Liver (tissue), 3 donors: ENCODE measurements around the gene CHTOP.

Source experiments
- GABPA ChIP-seq, 2 donors: IDR thresholded peaks in 1 of 2; conservative IDR thresholded peaks in 1 of 2; 2 replicates each; pipeline ENCODE4 v1.6.1; 2016; ENCODE audit warnings: antibody characterized with exemption in 2 of 2, mild to moderate bottlenecking in 1 of 2, moderate library complexity in 1 of 2
- RAD21 ChIP-seq, 2 donors: IDR thresholded peaks; 2 replicates each; pipeline ENCODE4 v1.6.1; 2016; ENCODE audit warnings: antibody characterized with exemption in 2 of 2, mild to moderate bottlenecking in 2 of 2
- YY1 ChIP-seq: IDR thresholded peaks from 2 replicates; pipeline ENCODE4 v1.6.1; 2016; ENCODE audit warnings: antibody characterized with exemption, mild to moderate bottlenecking
- TF ChIP-seq, protein P1 (sequence below): fragments of 150-350 bp; IDR thresholded peaks from 2 replicates; pipeline ENCODE4 v1.5.1; 2017; ENCODE audit warnings: improper control_type of control experiment, low read depth, low read length; ENCODE audit not compliant: missing input control
- TF ChIP-seq, protein P2 (sequence below): IDR thresholded peaks from 2 replicates; pipeline ENCODE4 v1.6.1; 2016; ENCODE audit warnings: antibody characterized with exemption, mild to moderate bottlenecking
- TF ChIP-seq, protein P3 (sequence below): IDR thresholded peaks from 2 replicates; pipeline ENCODE4 v1.6.1; 2016; ENCODE audit warnings: antibody characterized with exemption
- TF ChIP-seq, protein P4 (sequence below): IDR thresholded peaks from 2 replicates; pipeline ENCODE4 v1.6.1; 2016; ENCODE audit warnings: antibody characterized with exemption
- donor health status: healthy.
- donor health status: healthy.

DNA sequence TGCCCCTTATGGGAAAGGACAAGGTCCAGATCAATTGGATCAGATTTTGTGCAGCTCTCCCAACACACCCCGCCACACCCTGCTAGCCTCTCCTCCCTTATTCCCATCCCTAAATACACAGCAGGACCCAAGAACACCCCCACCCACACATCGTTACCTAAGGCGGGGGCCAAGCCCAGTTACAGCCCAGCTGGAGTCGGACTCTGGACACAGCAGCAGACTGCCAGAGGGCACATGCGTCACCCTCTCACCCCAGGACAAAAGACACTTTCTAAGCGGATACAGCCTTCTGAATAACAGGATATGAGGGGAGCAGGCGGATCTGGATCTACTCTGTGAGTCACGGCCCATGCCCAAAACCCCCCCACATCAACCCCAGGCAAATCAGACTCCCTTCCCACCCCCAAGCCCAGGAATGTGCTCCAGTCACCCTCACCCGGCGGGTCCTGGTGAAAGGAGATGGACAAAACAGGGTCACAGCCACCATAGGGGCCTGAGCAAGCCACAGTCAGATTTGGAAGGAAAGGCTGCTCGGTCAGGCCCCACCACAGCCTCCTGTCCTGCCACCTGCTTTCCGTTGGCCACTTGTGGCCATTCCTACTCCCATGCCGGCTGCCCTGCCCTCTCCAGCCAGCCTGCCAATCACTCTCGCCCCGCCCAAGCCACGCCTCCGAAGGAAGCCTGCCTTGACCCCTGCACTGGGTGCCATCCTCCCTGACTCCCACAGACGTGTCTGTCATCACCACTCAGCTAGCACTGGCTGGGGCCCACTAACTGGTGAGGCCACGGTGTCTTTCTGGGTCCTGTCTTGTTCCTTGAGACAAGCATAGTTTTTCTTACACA, 24.9 kb upstream of the CHTOP start:
- TF ChIP-seq, protein P1, sequence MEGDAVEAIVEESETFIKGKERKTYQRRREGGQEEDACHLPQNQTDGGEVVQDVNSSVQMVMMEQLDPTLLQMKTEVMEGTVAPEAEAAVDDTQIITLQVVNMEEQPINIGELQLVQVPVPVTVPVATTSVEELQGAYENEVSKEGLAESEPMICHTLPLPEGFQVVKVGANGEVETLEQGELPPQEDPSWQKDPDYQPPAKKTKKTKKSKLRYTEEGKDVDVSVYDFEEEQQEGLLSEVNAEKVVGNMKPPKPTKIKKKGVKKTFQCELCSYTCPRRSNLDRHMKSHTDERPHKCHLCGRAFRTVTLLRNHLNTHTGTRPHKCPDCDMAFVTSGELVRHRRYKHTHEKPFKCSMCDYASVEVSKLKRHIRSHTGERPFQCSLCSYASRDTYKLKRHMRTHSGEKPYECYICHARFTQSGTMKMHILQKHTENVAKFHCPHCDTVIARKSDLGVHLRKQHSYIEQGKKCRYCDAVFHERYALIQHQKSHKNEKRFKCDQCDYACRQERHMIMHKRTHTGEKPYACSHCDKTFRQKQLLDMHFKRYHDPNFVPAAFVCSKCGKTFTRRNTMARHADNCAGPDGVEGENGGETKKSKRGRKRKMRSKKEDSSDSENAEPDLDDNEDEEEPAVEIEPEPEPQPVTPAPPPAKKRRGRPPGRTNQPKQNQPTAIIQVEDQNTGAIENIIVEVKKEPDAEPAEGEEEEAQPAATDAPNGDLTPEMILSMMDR: no peak
- peak; percentile 89 for TF ChIP-seq YY1
- TF ChIP-seq, protein P2, sequence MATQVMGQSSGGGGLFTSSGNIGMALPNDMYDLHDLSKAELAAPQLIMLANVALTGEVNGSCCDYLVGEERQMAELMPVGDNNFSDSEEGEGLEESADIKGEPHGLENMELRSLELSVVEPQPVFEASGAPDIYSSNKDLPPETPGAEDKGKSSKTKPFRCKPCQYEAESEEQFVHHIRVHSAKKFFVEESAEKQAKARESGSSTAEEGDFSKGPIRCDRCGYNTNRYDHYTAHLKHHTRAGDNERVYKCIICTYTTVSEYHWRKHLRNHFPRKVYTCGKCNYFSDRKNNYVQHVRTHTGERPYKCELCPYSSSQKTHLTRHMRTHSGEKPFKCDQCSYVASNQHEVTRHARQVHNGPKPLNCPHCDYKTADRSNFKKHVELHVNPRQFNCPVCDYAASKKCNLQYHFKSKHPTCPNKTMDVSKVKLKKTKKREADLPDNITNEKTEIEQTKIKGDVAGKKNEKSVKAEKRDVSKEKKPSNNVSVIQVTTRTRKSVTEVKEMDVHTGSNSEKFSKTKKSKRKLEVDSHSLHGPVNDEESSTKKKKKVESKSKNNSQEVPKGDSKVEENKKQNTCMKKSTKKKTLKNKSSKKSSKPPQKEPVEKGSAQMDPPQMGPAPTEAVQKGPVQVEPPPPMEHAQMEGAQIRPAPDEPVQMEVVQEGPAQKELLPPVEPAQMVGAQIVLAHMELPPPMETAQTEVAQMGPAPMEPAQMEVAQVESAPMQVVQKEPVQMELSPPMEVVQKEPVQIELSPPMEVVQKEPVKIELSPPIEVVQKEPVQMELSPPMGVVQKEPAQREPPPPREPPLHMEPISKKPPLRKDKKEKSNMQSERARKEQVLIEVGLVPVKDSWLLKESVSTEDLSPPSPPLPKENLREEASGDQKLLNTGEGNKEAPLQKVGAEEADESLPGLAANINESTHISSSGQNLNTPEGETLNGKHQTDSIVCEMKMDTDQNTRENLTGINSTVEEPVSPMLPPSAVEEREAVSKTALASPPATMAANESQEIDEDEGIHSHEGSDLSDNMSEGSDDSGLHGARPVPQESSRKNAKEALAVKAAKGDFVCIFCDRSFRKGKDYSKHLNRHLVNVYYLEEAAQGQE: peak; percentile 89
- TF ChIP-seq GABPA (IDR thresholded peaks at IDR 0.05 in 1 of 2, conservative IDR thresholded peaks at IDR 0.05 in 1 of 2): peak in 1 of 2 donors; percentile 82
- TF ChIP-seq, protein P3, sequence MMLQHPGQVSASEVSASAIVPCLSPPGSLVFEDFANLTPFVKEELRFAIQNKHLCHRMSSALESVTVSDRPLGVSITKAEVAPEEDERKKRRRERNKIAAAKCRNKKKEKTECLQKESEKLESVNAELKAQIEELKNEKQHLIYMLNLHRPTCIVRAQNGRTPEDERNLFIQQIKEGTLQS: peak; percentile 56
- TF ChIP-seq, protein P4, sequence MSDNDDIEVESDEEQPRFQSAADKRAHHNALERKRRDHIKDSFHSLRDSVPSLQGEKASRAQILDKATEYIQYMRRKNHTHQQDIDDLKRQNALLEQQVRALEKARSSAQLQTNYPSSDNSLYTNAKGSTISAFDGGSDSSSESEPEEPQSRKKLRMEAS: peak; percentile 75
- TF ChIP-seq RAD21 (IDR thresholded peaks at IDR 0.05): peak; percentile 17 to 52
